GM21825 (cell line): ENCODE results near the gene IKZF1.
A peak's percentile ranks its signal among the peaks of the same experiment; 100 is the strongest.

Source experiments
- ATAC-seq: cut with Tn5 transposase; IDR thresholded peaks from one replicate; pipeline ENCODE4 v1.9.1; 2021; ENCODE audit warnings: mild to moderate bottlenecking, moderate library complexity; ENCODE audit not compliant: unreplicated experiment

IKZF1 gene

DNA sequence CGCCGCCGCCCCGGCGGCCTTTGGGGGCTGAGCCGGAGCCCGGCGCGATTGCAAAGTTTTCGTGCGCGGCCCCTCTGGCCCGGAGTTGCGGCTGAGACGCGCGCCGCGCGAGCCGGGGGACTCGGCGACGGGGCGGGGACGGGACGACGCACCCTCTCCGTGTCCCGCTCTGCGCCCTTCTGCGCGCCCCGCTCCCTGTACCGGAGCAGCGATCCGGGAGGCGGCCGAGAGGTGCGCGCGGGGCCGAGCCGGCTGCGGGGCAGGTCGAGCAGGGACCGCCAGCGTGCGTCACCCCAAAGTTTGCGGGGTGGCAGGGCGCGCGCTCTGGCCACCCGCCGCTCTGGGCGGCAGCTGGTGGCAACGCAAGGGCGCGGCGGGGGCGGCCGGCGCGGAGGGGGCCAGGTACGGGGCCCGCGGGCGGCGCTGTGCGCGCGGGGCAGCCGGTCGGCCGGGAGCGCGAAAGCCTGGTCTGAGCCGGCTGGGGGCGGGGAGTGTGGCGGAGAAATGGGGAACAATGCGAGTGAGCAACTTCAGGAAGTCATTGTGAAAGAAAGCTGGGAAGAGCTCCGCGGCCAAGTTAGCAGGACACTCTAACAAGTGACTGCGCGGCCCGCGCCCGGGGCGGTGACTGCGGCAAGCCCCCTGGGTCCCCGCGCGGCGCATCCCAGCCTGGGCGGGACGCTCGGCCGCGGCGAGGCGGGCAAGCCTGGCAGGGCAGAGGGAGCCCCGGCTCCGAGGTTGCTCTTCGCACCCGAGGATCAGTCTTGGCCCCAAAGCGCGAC, at the start of gene IKZF1:
IKZF1 (plus strand) TSS at position 588 of the 782 bp plus-strand sequence. CDS start 14,346 bp downstream, outside the sequence.
- ATAC-seq: peak; percentile 23

- no peak for ATAC-seq
These were observed 42.9 kb upstream of the IKZF1 start for GRCh38 chr7:50261593-50261992.

- no peak for ATAC-seq
These were observed 42.1 kb upstream of the IKZF1 start for GRCh38 chr7:50262446-50262845.

DNA sequence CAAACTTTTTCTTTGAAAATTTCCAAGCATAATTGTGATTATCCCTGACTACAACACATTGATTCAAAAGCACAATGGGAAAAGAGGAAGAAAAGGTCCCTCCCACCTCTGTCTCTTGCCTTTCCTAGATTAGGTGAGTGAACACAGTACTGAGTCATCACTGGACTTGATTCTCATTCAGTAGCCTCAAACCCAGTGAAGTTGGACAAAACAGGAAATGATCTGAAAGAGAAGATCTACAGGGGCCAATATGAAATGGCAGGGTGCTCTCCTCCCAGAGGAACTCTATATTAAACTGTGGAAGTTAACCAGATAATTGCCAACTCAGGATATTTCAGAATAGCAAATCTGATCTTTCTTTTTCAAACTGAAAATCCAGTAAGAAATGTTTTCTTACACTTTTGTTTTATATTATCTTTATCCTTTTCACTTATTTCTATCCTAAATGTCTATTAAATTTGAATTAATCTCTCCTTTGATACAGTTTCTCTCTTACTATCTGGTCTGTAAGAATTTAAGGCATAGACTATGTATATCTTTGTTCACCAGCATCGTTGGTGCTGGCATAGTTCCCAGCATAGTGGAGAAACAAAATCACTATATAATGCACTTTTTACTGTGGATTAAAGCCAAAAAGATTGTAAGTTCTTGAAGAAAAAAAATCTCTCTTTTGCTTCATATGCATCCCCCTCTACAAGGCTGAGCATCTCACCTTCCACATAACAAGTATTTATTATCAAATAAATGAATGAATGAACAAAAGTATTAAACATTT, 41.4 kb upstream of the IKZF1 start:
- ATAC-seq: peak; percentile 52

DNA sequence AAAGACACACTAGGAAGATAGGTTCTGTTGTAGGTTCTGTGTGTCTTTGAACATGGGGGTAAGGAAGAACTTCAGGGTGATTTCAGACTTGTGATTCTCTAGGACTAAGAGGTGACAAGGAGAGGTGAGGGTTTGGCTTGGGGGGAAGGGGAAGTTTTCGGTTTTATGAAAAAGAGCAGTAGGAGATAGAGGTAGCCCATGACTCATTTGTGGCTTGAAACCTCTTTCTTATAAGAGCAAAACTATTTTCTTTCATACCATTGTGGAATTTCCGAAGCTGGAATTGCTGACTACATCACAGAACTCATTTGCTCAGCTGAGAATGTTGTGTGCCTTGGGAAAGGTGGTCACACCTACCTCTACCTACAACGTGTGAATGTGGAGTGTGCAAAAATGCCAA, 39.6 kb upstream of the IKZF1 start:
- no peak for ATAC-seq

GRCh38 chr7:50265968-50266634, 38.4 kb upstream of the IKZF1 start:
- ATAC-seq: no peak

DNA sequence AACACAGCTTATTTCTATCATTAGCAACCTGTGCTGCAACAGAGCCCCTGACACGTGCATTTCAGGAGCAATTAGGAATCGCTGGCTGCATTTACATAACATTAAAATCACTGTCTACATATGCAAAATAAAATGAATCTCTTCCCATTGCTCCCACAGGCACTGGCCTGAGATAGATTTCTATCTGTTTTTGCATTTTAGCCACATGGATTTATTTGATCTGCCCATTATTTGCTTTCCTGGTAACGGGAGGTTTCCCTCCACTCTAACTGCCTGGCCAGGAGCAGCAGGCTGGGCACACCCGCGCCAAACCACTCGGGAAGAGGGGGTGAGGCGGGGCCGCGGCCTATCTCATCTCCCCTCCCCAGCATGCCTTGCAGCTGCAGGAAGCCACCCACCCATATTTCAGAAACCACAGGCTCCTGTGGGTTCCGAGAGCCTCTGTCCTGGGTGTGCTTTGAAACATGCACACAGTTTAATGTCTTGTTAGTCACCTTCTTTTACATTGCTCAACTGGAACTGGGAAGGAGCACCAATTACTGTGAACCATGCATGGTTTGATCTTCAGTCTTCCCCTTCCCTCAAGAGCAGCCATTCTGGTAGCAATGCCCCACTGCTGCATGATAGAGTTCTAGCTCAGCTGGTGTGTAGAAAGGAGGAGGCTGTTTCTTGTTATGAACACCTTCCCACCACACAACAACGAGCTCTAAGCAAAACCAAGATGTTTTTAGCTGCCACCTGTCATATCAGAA, 37.7 kb upstream of the IKZF1 start:
- ATAC-seq: peak; percentile 39

DNA sequence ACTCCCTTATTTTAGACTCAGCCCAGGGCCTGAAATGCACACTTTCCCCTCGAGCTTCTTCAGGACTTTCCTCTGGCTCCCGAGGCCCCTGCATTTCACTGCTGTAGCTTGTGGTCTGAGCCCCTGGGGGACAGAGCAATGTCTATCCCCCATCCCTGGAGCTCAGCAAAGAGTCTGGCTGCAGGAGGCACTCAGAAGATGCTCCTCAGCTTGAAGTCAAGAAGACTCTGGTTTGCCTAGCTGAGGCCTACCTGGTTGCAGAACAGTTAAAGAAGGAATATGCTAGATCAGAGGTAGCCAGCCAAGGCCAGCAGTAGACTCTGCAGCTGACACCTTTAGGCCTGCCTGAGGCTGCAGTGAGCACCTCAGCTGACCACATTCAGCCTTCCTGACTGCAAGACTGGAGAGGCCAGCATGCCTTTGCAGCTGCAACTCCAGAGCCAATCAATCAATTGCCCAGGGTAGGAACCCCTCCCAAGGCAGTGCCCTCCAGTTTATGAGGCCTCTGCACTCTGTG, 36.9 kb upstream of the IKZF1 start:
- no peak for ATAC-seq

DNA sequence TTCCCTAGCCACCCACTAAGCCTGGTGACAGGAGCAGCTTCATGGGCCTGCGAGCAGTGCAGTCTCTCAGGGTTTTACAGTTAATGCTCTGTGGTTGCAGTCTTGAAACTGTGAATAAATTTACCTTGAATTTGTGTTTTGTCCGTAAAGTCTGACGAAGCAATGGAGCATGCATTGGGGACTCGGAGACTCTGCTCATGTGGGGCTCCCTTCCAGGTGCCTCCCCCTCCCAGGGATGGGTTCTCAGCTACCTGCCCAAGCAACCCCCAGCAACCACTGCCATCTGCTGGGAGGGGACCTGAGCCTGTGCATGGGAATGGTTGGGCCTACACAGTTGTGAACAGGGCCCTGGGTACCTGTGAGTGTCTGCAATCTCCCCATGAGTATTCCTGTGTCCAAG, 36.3 kb upstream of the IKZF1 start:
- peak; percentile 24 for ATAC-seq

DNA sequence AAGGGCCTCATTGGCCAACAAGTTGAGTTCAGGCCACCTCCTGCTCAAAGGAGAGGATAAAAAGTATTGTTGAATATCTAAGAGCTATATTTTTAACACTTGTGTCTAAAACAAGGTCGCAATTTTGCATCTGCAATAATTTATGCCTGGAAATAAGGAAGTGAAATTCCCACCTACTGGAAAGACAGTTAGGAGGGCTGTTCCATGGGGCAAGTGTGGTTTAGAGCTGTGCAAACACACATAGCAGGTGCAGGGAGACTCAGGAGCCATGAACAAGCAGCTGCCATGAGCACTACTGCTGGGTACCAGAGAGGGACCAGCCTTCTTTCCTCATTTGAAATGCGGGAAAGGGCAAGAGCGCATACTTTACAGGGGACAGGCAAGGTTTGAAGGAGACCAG, 35.5 kb upstream of the IKZF1 start:
- ATAC-seq: no peak

DNA sequence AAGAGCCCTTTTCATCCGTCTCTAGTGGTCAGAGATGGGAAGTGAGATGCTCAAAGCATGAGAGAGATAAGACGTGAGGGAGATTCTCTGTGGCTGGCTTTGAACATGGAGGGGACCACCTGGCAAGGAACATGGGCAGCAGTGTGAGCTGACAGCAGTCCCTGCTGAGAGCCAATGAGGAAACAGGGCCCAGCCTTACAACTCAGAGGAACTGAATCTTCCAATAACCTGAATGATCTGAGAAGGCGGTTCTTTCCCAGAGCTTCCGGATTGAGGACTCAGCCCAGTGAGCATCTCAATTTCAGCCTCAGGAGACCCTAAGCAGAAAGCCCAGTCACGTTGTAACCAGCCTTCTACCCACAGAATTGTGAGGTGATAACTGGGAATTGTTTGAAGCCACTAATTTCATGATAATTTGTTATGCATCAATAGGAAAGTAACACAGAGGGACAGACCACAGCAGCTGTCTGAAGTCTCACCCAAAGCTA, 33.9 kb upstream of the IKZF1 start:
- peak; percentile 30 for ATAC-seq

- peak; percentile 36 for ATAC-seq
These were observed 31.7 kb upstream of the IKZF1 start for GRCh38 chr7:50272808-50273207.

DNA sequence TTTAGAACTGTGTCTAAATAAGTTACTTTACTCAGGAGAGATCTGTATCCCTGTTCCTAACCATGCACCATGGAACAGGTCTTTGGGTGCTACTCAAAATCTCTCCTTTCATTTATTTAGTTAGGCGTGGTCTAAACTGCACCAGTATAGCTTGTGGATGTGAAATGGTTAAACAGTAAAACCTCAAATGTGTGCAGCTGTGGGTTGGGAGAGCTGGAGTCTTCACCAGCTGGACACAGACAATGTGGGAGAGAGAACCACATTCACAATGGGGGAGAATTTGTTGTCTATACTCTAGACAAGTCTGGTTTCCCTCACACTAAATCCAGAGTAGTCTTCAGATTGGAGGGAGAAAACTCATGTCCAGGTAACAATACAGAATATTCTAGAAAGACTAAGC, 31.2 kb upstream of the IKZF1 start:
- ATAC-seq: no peak

- ATAC-seq: no peak
These were observed 30.6 kb upstream of the IKZF1 start for GRCh38 chr7:50273870-50274269.

DNA sequence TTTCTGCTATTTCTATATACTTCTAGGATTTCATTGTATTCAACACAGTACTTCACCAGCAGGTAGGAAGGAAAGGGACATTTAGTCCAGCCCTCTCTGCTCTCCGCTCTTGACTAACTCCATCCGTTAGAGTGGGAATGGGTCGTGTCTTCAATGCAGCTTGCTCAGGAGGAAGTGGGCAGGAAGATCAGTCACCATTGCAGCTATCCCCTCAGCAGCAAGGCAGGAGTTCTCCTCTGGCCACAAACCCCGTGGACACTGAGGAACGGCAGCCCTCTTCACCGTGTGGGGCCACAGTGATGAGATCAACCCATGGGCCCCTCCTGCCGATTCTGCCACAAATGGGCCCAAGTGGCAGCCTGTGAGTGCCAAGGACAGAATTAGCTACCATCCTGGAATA, 30.2 kb upstream of the IKZF1 start:
- ATAC-seq: no peak

GRCh38 chr7:50275430-50275829, 29.1 kb upstream of the IKZF1 start:
- no peak for ATAC-seq

DNA sequence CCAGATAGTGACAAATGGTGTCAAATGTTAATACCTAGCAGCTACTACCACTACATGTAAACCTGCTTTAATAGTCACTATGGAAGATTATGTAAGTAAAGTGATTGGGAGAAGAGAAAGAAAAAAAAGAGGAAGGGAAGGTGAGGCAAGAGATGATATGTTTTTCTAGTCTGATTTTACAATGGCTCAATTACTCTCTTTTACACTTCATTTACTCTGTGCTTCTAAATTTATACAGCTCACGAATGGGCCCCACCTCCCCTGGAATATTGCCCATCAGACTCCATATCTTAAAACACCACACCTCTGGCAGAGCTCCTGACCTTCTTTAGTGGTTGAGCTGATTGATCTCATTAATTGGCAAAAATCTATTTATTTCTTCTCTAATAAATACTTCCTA, 28.0 kb upstream of the IKZF1 start:
- ATAC-seq: no peak

- no peak for ATAC-seq
These were observed 26.4 kb upstream of the IKZF1 start for GRCh38 chr7:50278120-50278519.

DNA sequence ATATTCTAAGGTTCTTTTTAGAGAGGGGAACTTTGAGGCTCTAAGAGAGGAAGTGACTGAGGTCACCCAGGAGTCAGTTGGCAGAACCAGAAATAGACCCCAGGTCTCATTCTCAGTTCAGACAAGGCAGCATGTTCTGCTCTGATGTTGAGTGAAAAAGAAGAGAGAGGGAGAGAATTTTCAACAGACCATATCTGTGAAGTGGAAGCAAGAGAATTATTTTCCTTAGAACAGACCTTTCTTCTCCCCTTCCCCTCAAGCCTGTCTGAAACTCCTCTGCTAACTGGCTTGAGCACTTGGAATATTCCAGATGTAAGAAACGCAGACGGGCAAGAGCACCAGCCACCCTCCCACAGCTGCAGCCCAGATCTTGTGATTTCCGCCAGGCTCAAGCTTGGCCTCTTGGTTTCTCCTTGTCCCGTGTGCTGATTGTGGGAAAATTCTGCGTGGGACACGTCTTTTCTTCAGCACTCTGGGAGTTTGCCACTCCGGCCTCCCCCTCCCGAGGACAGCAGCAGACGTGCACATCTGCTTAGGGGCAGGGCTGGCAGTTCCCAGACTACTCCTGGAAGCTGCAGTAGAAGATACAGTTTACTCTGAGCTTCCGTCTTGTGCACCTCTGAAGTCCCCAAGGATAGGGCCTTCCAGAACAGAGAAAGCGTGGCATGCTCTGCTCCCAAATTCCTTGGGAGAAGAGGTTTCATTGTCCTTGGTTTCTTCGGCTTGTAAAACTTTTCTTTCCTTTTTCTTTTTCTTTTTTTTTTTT, 22.7 kb upstream of the IKZF1 start:
- peak; percentile 95 for ATAC-seq
